H54 (cell line): ENCODE data around the gene AFG1L.

ENCODE experiments used
- DNase-seq: peaks from one replicate; pipeline ENCODE4 v3.0.0; 2011; ENCODE audit warnings: low spot score, mixed read lengths; ENCODE audit not compliant: insufficient read length
- FAIRE-seq: peaks from 3 replicates; lab custom pipeline; 2011; peaks lifted over from hg19 to GRCh38; lab: Jason Lieb, UNC
- POLR2A ChIP-seq: IDR thresholded peaks from 2 replicates; pipeline ENCODE4 v1.6.1; 2011; ENCODE audit warnings: low read depth, mild to moderate bottlenecking, low read length

AFG1L gene

DNA sequence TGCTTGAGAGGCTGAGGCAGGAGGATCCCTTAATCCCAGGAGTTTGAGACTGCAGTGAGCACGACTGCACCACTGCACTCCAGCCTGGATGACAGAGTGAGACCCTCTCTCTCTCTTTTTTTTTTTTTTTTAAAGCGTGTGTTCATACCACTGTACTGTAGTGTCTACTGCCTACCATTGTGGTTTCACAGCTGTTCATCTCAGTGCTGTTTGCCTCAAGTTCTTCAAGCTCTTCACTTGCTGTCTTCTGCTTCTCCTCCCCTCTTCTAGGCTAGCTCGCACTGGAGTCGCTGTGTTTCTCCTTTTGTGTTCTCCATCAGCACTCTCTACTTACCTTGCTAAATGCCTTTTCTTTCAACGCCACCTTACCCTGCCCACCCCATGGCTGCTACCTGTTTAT, 273.2 kb downstream of the AFG1L start:
- FAIRE-seq (no peak), DNase-seq (no peak)
- no peak for TF ChIP-seq POLR2A

DNA sequence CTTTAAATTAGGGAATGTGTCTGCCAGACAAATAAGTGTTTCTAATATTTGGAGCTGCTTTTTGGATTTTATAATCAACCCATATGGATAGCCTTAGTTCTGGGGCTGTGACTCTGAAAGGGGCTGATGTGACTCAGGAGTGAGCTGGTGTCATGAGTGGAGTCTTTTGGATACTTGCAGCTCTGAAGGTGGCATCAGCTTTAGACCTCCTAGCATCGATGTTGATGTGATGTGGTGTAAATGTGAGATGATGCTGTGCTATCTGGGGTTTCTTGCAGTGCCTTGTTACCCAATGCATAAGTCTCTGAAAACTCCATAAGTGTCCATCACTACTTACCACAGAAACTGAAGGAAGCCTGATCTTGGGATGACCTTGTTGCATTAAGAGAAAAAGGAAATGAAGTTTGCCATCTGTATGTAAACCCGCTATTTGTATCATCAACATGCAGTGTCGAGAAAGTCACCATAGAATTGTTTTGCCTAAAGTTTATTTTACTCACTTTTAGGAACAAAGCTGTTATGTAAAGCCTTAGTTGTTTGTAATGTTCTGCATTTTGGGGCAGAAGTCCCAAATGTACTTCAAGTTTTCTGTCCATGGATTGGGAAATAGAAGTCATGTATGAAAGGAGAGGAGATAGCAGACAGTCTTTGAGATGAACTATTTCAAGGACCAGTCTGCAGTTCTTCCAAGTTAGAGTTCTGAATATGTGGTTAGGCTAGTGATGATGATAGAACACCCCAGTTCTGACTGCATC, 273.9 kb downstream of the AFG1L start:
- no peak for TF ChIP-seq POLR2A
- DNase-seq: no peak
- no peak for FAIRE-seq

GRCh38 chr6:108570517-108570916, 275.7 kb downstream of the AFG1L start:
- no peak for FAIRE-seq
- no peak for DNase-seq

GRCh38 chr6:108574457-108575141, 279.7 kb downstream of the AFG1L start:
- no peak for TF ChIP-seq POLR2A
- FAIRE-seq: no peak
- no peak for DNase-seq

More at GRCh38 chr6:108570517-108570916, 275.7 kb downstream of the AFG1L start:
- no peak for TF ChIP-seq POLR2A
